HG03565 (cell line): Measurements from ENCODE around the gene COL28A1.
"Not testable (repeated sequence)": the region's sequence is repeated elsewhere in the genome, so short reads cannot be mapped to it uniquely, and the experiment has no call there.

ENCODE experiments used
- ATAC-seq: cut with Tn5 transposase; IDR thresholded peaks from one replicate; pipeline ENCODE4 v1.9.1; 2021; ENCODE audit warnings: mild to moderate bottlenecking, moderate library complexity; ENCODE audit not compliant: unreplicated experiment

The COL28A1 gene

DNA sequence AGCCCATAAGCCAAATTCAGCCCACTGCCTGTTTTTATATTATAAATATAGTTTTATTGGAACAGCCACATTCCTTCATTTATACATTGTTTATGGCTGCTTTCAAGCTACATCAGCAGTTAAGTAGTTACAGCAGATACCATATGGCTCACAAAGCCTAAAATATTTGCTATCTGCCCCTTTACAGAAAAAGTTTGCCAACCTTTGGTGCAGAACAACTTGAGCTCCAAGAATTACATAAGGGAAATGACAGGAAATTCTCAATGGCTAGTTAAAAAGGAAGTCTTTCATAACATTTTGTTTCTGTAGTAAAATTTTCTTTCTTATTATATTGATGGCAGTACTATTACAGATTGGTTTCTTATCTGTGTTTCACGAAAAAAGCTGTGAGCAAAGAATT, 59.3 kb downstream of the COL28A1 start:
- no peak for ATAC-seq

DNA sequence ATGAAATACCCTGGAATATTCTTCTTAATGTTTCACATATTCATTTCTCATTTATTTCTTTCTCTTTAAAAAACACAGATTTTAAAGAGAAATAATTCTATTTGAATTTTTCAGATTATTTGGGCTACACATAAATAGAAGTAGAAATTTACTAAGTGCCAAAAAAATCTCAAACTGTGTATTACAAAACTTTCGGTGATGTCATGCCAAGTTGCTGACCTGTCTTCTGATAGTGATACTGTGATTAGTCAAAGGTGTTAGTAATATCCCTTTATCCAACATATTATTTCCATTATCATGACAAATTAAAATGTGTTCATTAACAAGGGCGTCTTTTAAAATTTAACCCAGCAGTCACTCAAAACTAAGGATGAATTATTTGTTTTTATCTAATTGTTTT, 60.1 kb downstream of the COL28A1 start:
- no peak for ATAC-seq

DNA sequence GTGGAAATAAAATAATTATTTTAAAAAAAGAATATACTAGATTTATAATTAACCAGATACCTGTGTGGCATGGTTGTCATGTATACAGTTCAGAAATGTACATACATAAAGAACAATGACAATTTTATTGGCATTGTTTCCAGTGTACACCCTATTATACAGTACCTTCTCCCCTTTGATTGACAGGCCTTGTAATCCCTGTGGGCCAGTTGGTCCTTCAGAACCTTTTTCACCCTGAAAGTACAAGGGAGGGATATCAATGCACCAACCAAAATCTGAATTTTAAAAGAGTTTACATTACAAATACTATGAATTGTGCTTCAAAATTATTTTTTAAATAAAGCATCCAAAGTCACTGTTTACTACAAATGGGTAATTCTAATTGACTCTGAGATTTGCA, 61.2 kb downstream of the COL28A1 start:
- no peak for ATAC-seq

DNA sequence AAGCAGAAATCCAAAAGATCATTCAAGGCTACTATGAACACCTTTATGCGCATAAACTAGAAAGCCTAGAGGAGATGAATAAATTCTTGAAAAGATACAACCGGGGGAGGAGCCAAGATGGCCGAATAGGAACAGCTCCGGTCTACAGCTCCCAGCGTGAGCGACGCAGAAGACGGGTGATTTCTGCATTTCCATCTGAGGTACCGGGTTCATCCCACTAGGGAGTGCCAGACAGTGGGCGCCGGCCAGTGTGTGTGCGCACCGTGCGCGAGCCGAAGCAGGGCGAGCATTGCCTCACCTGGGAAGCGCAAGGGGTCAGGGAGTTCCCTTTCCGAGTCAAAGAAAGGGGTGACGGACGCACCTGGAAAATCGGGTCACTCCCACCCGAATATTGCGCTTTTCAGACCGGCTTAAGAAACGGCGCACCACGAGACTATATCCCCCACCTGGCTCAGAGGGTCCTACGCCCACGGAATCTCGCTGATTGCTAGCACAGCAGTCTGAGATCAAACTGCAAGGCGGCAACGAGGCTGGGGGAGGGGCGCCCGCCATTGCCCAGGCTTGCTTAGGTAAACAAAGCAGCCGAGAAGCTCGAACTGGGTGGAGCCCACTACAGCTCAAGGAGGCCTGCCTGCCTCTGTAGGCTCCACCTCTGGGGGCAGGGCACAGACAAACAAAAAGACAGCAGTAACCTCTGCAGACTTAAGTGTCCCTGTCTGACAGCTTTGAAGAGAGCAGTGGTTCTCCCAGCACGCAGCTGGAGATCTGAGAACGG, 70.5 kb downstream of the COL28A1 start:
- not testable (repeated sequence) for ATAC-seq

DNA sequence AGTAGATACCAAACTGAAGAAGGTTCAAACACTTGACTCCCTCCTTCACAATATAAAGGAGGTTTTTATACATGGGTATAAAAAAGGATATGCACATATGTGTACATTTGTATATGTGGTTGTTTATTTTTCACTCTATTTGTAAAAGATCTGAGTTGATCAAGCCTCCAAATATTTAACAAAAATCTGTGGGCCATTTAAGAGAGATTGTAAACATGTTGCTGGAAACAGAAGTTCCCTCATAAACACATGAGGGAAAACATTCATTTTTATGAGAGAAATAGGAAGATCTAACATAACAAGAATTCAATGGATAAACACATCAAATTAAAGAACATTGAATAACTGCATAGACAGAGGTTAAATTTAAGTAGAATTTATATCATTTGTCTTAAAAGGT, 81.7 kb downstream of the COL28A1 start:
- no peak for ATAC-seq

DNA sequence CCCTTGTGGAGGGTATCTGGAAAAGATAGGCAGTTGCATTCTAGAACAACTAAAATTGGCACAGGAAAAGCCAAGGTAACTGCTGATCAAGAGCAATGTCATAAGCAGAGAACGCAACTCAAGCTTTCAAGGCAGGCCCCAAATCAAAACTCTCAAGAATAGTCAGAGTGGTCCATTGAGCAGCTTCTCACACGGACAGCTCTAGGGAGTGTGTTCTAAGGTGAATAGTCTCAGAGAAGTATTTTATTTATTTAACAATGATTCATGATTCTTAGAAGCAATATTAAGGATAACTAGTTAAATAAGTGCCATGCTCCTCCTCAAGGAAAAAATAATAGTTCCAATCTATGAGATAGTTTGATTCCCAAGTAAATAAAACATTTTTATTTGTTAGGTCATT, 83.0 kb downstream of the COL28A1 start:
- no peak for ATAC-seq

DNA sequence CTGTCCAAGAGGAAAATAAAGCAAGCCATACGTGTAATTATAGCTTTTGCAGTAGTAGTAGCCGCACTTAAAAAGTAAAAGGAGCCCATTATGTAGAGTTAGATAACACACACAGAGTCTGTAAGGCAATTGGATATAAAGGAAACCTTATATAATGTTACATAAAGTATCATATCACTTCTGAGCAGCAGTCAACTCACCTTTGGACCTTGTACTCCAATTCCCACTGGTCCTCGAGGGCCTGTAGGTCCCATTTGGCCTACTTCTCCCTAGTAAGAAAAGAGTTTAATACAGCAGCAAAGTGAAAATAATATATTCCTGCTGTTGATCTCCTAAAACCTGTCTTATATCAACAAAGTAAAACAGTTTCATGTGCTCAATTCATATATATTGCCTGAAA, 83.6 kb downstream of the COL28A1 start:
- no peak for ATAC-seq

DNA sequence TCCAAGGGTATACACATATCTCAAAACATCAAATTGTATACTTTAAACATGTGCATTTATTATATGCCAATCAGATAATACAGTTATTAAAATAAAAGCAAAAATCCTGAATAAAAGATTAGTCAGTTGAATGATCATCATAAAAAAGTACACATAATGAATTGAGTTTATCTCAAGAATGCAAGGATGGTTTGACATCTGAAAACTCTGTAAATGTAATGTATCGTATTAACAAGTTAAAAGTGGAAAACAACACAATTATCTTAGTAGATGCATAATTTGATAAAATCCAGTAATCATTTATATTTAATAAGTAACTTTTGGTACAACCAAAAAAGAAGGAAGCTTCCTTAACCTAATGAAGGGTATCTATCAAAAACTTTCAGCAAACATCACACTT, 86.6 kb downstream of the COL28A1 start:
- ATAC-seq: no peak

DNA sequence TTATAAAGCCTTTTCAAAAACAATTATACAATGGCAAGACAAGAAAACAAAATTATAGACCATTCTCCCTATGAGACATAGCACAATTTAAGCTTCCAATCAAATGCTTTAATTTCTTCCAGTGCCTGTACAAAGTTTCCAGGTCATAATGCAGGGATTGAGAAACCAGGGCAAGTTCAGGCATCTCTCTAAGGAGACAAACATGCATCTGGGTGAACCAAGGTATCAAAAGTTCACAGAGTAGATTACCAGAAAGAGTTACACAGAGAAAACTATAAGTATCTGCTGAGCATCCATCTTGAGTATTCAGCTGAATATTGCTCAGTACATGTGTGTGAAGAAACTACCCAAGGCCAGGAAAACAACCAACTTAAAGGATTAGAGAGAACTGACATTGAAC, 89.1 kb downstream of the COL28A1 start:
- no peak for ATAC-seq

DNA sequence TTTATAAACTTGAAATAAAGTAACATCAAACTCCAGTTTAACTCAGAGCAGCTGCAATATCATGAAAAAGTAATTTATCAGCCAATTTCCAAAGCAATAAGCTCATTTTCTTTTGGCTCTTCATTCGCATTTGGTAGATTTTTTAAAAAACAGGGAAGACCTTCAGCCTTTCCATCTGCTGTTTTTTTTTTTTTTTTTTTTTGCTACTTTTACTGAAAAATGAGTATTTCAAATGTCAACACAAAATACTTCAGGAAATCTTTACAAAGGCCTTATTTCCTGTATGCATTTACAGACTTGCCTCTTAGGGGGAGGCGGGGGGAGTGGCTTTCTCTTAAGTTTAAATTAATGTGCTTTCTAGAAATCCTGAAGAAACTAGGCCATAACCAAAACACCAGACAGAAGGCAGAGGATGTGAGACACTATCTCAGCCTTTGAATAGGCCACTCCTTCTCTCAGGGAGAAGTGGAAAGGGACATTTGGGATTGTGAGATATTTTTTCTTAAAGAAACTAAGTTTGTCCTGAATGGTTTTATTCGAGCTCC, 91.8 kb downstream of the COL28A1 start:
- ATAC-seq: no peak

DNA sequence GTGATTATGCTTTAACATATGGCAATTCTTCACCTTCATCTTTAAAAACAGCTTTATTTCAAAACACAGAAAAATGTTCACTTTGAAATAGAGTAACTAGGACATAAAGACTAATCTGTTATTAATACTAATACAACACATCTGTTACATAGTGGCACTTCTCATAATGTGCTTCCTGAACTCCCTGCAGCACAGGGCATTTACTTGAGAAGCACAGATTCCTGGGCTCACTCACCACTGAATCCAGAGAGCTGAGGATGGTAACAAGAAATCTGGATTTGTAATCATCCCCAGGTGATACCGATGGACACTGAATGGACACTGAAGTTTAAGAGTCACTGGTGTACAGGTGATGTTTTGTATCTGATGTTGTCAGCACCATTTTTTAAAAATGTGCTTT, 96.1 kb downstream of the COL28A1 start:
- ATAC-seq: no peak

DNA sequence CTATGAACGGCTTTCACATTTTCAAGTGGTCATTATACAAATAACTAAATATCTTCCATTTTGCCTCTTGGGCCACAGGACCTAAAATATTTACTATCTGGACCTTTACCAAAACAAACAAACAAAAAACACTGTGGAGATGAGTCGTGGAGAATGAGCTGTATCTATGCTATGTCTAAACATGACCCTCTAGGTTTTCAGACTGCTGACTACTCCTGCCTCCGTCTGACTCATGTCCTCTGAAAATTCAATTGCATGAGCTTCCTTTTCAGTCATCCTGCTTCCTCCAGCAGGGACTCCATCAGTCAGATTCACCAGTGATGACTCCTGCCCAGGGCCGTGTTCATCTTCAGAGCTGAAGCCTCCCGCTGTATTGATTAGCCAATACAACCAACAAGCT, 96.8 kb downstream of the COL28A1 start:
- ATAC-seq: no peak

DNA sequence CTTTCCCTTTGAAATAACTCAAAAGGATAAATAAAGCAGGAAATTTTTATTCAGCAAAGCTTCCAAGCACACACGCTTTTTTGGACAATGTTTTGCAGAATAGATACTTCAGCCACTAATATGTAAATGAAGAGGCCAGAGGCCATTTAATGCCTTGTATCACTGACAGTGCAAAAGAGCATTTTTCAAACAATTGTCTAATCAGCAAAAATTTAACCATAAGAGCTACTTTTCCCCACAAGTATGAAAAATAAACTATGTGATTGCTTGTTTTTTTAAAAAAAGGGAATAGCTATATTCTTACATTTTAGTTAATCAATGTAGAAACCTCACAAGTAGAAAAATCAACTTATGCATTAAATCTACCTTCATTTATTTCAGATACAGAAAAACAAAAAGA, 99.7 kb downstream of the COL28A1 start:
- ATAC-seq: no peak

DNA sequence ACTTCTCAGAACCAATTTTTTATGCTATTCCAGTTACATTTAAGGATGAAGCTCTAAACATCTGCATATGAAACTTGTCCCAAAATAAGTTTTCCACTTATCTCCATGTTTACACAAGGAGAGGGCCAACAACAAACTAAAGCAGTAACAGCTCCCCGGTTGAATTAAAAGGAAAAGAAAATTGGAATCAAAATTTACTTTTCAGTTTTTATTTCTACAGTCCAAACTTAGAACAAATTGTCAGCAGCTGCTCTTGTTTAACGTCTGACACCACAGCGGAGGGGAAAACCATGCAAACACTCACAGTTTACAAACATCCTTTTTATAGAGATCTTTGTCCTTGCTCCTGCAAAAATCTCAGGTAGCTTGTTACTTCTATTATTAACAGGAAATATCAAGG, 101.3 kb downstream of the COL28A1 start:
- ATAC-seq: no peak

DNA sequence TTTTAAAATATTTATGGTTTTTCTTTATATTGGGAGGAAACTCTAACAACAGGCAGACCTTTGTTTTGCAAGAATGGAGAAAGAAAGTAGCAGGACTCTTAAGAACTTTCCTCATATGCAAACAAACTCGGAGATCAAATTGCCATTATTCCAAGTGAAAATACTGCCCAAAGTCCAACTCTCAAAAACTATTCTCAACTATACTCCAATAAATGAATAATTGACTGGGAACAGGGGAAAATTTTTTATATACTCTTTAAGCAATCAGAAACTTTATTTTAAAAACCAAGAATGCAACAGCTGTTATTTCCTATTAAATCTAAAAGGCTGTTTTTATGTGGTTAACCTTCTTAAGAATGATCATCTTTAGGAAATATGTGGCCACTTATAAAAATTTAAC, 101.9 kb downstream of the COL28A1 start:
- no peak for ATAC-seq

DNA sequence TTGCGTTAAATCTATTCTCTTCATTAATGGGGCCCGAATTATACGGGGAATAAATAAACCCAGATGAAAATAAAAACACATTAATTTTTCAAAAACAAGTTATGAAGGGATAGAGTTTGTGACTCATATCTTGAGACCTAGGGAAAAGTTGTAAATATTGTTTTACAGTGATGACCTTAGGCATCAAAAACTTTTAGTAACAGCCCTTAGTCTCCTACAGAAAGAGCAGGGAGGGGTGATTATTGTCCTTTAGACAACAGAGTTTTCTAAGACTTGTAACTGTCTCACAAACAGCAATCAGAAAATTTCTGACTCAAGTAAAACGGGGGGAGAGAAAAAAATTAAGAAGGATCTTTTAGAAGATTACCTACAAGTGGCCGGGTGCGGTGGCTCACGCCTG, 102.7 kb downstream of the COL28A1 start:
- ATAC-seq: no peak

DNA sequence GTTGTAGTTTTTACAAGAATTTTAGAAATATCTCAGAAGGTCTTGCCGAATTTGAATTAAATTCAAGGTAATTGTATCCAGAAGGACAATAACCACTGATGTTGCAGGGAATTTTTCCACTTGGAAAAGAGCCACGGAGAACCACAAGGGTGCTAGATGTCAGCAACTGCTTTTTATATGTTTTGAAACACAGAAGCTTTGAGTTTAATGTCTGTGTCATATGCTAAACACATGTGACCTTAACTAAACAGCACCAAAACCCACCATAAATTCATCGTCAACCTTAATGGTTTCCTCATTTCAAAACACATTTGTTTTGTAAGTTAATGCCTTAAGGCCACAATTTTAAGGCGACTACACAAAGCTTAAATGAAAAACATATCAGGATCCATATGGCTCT, 106.9 kb downstream of the COL28A1 start:
- no peak for ATAC-seq

DNA sequence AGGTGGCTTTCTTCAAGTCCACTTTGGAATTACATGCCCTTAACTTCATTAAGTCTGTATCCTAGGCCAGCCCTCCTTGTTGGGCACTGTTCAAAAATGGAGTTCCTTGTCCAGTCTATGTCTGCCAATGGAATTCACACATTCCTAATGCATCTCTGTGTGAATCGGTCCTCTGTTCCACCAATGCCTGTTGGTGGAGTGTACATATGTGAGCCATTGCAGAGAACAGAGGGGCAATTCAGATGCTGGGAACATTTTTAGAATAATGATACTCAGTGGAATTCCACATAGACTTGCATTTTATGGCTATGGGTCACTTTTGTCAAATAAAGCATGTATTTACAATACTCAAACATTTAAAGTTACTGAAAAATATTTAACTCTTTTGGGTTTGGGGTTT, 108.3 kb downstream of the COL28A1 start:
- no peak for ATAC-seq

DNA sequence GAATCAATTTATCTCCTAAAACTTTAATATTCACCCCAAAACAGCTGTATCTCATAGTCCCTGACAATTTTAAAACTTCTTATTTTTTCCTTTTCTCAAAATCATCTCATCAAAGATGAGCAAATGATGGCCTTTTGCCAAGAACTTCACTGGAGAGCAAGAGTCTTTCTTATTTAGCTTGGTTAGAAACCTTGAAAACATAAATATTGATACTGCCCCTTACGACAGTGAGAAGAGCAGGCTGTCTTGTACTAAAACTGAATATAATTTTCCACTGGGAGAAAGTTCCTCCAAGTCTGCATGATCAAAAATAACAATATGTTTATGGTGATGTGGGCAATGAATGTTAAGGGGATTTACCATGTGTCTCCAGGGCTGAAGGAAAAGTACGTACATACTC, 109.0 kb downstream of the COL28A1 start:
- no peak for ATAC-seq

DNA sequence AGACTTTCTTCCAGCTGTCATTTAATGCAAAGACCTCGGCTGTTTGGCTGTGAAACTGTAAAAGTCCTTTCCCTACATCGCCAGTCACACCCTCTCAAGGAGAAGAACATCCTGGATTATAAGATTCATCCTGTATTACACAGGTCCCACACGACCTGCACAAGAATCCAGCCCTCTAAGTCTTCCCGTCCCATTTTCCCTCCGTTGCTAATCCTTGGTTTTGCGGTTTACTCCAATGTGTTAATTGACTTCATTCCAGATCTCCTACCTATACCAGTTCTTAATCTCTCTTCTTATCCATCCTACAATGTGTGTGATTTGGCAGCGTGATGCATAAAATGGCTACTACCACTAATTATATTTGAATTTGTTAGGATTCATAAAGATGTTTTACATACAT, 110.4 kb downstream of the COL28A1 start:
- ATAC-seq: no peak

DNA sequence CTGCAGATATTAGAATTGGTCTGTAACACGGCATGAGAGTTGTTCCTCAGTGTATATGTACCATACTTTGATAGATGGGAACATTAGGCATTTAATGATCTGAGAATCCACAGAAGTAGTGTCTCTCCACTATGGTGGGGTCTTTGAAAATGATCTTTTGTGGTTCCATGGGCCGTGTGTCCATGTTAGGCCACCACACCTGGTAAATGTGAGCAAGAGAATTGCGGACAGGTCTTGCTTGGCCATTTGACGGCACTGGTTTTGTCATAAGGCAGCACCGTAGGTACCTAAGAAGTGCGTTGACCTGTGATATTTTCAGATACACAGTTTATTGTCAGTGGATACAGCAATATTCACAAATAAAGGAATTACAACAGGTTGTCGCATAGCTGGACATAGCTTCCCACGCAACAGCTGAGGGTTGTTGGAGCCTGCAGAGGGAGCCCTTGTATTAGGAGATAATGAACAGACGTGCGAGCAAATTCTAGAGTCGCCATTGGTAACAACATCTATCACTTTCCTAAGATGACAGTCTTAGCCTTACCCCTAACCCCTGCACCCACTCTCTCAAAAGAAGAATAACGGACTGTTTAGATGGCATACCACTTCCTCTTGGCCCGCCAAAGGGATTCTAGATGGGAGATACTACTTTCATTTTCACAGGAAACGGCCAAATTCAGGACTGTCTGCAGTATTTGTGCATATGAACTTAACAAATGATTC, 111.4 kb downstream of the COL28A1 start:
- ATAC-seq: peak; percentile 70

DNA sequence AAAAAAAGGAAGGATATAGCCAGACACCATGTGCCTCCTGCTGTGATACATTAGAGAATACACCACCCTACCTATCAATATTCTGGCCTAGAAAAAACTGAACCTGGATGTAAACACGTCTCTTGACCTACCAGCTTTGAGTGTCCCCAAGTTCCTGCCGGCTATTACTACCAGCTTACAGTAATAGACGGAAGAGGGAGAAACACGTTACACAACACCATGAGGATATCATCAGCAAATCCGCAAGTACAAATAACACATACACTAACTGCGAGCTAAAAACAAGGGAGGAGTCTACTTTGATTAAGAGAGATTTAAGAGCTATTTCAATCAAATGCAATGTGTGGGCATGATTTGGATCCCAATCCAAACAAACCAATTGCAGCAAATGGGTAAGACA, 113.0 kb downstream of the COL28A1 start:
- no peak for ATAC-seq
